Esophagus squamous epithelium (tissue), 5 donors: ENCODE results near the gene MAPKAPK3. TPM values are rescaled to one million over a fixed set of nuclear protein-coding genes. Genes with fewer than 3 reads are reported as not detected.

Experiments
- DNase-seq: peaks from one replicate; lab custom pipeline; 2025; lab: John Stamatoyannopoulos, UW
- H3K27ac ChIP-seq, 4 donors: fragments of 200-600 bp; sonication (generic); one replicate each; pipeline ENCODE4 v1.5.1; 2016 to 2019; ENCODE audit warnings: mild to moderate bottlenecking in 1 of 4
- H3K27me3 ChIP-seq, 4 donors: fragments of 200-600 bp; sonication (generic); 1 replicate in 3 of 4; 2 replicates in 1 of 4; pipeline versions ENCODE4 v1.5.1 to v1.6.0; 2017 to 2021; ENCODE audit warnings: antibody characterized with exemption in 1 of 4
- H3K36me3 ChIP-seq, 3 donors: fragments of 200-600 bp; sonication (generic); one replicate each; pipeline ENCODE4 v1.5.1; 2016 to 2019
- H3K4me1 ChIP-seq, 3 donors: fragments of 200-600 bp; sonication (generic); one replicate each; pipeline ENCODE4 v1.5.1; 2017 to 2019
- H3K4me3 ChIP-seq, 4 donors: fragments of 200-600 bp; sonication (generic); 1 replicate in 3 of 4; 2 replicates in 1 of 4; pipeline ENCODE4 v1.5.1; 2016 to 2019; ENCODE audit warnings: mild to moderate bottlenecking in 2 of 4, moderate library complexity in 1 of 4
- H3K9me3 ChIP-seq, 3 donors: fragments of 200-600 bp; sonication (generic); one replicate each; pipeline ENCODE4 v1.5.1; 2016 to 2019
- POLR2A ChIP-seq, 4 donors: fragments of 450-650 bp; IDR thresholded peaks; one replicate each; pipeline ENCODE4 v1.6.1; 2017; ENCODE audit warnings: antibody characterized with exemption in 4 of 4, mild to moderate bottlenecking in 4 of 4, moderate library complexity in 3 of 4
- WGBS, 2 donors: methylation state at CpG; one replicate each; pipeline ENCODE4 v1.1.5; 2018; 5-methylcytosine and 5-hydroxymethylcytosine counted together
- intact Hi-C: fragments of 100-400 bp; cut with DNase I; formaldehyde crosslinking; loops from one replicate; pipeline ENCODE4 v1.15.0; 2022
- total RNA-seq, 4 donors: library from RNA; depleted of rRNA; stranded (reverse); fragments of >200 nt; gene quantifications; one replicate each; pipeline ENCODE4 v1.1.0, GENCODE V29; 2016
- TF ChIP-seq, protein P1 (sequence below), 6 experiments: fragments of 450-650 bp in 4 of 6; fragments of 200-600 bp in 2 of 6; sonication (generic) in 2 of 6; IDR thresholded peaks; one replicate each; pipeline ENCODE4 v1.5.1; 2016 to 2019; ENCODE audit warnings: antibody characterized with exemption in 6 of 6, mild to moderate bottlenecking in 4 of 6, moderate library complexity in 4 of 6
- donor health status: DM: yes; HTN: yes; CAD: no.

Gene MAPKAPK3
- total RNA-seq, 4 donors from 2014 or later = 46.5 to 65.6 (median 52.3) TPM

DNA sequence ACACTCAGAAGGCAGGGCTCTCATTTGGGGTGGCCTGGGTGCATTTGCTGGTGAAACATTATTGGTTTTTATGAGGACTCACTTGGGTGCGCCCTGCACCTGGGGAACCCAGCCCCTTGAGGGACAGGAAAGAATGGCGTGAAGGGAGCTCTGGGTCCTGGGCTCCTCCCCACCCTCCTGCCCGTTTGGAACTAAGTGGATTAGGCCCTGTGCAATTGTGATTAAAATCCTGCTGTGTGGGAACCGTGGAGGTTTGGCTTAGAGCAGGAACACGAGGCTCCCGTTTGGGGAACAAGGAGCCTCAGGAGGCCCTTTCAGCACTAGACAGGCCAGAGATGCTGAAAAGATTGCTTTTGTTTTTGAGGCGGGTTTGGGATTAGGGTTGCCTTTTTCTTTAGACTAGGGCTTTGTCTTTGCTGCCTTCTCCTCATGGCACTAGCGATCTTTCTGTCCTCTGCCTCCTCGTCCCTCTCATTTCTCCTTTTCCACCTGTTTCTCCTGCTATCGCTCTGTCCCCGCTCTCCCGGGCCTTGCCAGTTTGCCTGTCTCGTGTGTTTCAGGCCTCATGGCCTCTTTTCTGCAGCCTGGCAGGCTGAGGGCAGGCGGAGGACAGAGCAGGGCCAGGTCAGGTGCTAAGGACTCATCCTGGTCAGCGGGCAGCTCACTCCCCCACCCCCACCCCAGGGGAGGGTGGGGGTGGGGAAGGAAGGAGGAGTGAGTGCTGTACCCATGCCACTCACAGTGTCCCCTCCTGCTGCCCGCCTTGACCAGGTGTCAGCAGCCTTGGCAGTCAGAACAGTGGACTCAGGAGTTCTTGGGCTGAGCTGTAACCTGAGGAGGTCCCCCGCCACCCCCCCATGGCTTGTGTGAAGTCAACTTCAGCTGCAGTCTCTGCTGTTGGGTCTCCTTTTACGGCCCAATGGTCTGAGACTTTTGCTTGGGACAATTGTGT is 8.6 kb downstream of the MAPKAPK3 start:
- TF ChIP-seq, protein P1, sequence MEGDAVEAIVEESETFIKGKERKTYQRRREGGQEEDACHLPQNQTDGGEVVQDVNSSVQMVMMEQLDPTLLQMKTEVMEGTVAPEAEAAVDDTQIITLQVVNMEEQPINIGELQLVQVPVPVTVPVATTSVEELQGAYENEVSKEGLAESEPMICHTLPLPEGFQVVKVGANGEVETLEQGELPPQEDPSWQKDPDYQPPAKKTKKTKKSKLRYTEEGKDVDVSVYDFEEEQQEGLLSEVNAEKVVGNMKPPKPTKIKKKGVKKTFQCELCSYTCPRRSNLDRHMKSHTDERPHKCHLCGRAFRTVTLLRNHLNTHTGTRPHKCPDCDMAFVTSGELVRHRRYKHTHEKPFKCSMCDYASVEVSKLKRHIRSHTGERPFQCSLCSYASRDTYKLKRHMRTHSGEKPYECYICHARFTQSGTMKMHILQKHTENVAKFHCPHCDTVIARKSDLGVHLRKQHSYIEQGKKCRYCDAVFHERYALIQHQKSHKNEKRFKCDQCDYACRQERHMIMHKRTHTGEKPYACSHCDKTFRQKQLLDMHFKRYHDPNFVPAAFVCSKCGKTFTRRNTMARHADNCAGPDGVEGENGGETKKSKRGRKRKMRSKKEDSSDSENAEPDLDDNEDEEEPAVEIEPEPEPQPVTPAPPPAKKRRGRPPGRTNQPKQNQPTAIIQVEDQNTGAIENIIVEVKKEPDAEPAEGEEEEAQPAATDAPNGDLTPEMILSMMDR (IDR thresholded peaks at IDR 0.05) = no peak
- no peak for TF ChIP-seq POLR2A (IDR thresholded peaks at IDR 0.05)
- intact Hi-C loops = no loop called here
- H3K36me3 ChIP-seq = no peaks in the 10 kb centered on the region
- H3K9me3 ChIP-seq = no peaks in the 10 kb centered on the region
- DNase-seq = no peak
- H3K27me3 ChIP-seq = no peaks in the 10 kb centered on the region
- WGBS, 2 donors = 76 to 83% methylated on average over 9 to 13 of the region's 18 CpGs
- no peak overlapping the region for H3K4me3 ChIP-seq
- peak overlapping the region; percentile 14 to 79 (median 70) for H3K27ac ChIP-seq
- H3K4me1 ChIP-seq = peaks cover 57 to 95% (median 60%) of the 10 kb centered on the region in 3 donors

DNA sequence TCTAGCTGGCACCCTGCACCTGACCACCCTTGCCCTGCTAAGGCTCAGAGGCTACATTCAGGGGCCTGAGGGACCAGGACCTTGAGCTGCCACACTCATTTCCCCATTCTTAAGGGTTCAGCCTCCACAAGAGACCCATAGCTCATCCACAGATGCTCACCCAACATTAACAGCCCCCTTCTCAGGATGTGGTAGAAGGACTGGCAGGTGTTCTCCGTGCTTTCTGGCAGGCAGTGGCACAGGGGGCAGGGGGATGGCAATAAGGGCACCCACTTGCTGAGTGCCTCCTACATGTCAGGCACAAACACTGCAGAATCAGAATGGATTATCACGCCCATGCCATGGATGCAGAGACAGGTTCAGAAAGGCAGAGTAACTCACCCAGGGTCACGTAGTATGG is 9.4 kb downstream of the MAPKAPK3 start:
- TF ChIP-seq, protein P1 (IDR thresholded peaks at IDR 0.05) = no peak
- TF ChIP-seq POLR2A (IDR thresholded peaks at IDR 0.05) = no peak
- Histone ChIP-seq H3K4me3 (no peak overlapping the region), H3K9me3 (no peaks in the 10 kb centered on the region), H3K36me3 (peaks cover 0 to 5% (median 0%) of the 10 kb centered on the region in 3 donors), H3K4me1 (peaks cover 57 to 97% (median 58%) of the 10 kb centered on the region in 3 donors), H3K27ac (peak overlapping the region in 3 of 4 donors; percentile 71 to 79 (median 75)), H3K27me3 (no peaks in the 10 kb centered on the region)
- whole genome bisulfite sequencing, 2 donors = 94 to 100% methylated on average over 2 to 3 of the region's 3 CpGs
- DNase-seq = no peak
- intact Hi-C loops = no loop called here

DNA sequence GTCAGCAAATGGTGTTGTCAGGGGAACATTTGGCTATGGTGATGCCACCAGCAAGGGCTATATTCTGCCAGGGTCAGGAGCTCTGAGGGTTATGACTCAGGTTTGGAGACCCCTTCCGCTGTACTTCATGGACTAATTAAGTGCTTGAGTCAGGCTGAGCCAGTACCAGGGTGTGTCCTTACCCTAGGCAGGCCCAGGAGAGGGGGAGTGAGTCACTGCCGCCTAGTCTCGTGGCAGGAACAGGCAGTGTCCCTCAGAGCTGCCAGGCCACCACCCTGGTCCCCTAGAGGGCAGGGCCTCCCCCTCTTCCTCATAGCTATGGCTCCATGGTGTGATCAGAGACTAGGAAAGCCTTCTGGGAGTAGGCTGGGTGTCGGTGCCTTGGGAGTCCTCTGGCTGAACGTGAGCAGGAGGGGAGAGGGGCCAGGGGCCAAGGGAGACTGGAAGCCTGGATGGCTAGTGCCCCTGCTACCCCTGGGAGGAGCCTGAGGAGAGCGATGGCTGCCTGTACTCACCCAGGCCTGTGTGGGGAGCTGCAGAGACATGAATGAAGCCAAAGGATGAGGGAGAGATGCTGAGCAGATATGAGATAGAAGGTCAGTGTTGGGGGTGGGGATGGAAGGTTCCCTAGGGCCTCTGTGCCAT is 10.6 kb downstream of the MAPKAPK3 start:
- H3K36me3 ChIP-seq = peaks cover 0 to 5% (median 0%) of the 10 kb centered on the region in 3 donors
- TF ChIP-seq POLR2A (IDR thresholded peaks at IDR 0.05) = no peak
- TF ChIP-seq, protein P1 (IDR thresholded peaks at IDR 0.05) = peak in 4 of 6 experiments; percentile 17 to 40 (median 20)
- WGBS, 2 donors = 41 to 67% methylated on average over 1 to 5 of the region's 6 CpGs
- H3K27ac ChIP-seq = peak overlapping the region; percentile 65 to 79 (median 73)
- H3K4me3 ChIP-seq = no peak overlapping the region
- peaks cover 55 to 94% (median 58%) of the 10 kb centered on the region in 3 donors for H3K4me1 ChIP-seq
- no peak for DNase-seq
- H3K9me3 ChIP-seq = no peaks in the 10 kb centered on the region
- intact Hi-C loops = no loop called here
- no peaks in the 10 kb centered on the region for H3K27me3 ChIP-seq

DNA sequence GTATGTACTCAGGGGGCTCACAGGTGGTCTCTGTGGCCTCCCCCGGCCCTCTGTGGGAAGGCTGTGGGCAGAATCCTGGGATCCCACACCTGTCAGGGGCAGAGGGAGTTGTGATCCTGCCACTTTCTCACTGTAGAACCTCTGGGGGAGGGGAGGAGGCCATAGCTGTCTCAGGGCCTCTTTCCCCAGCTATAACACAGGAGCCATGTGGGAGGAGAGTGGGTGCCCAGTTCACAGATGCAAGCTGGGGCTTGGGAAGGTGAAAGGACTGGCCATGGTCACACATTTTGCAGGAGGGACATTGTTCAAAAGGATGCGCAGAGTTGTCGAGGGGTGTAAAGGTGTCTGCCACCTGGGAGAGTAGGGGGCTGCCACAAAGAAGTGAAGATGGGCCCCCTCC is 11.7 kb downstream of the MAPKAPK3 start:
- Histone ChIP-seq H3K4me3 (no peak overlapping the region), H3K27me3 (no peaks in the 10 kb centered on the region), H3K9me3 (no peaks in the 10 kb centered on the region), H3K27ac (peak overlapping the region in 3 of 4 donors; percentile 71 to 79 (median 75)), H3K4me1 (peaks cover 44 to 90% (median 49%) of the 10 kb centered on the region in 3 donors), H3K36me3 (peaks cover 0 to 5% (median 0%) of the 10 kb centered on the region in 3 donors)
- WGBS, 2 donors = 89 to 94% methylated on average over 2 to 3 of the region's 3 CpGs
- TF ChIP-seq, protein P1 (IDR thresholded peaks at IDR 0.05) = no peak
- TF ChIP-seq POLR2A (IDR thresholded peaks at IDR 0.05) = no peak
- intact Hi-C loops = no loop called here
- DNase-seq = no peak
